SH-SY5Y (cell line): ENCODE data around the gene SCNN1B.

ENCODE experiments used
- GATA2 ChIP-seq: IDR thresholded peaks from 2 replicates; pipeline ENCODE4 v1.6.1; 2011; ENCODE audit warnings: mild to moderate bottlenecking, low read depth, low read length
- GATA3 ChIP-seq: IDR thresholded peaks from 2 replicates; pipeline ENCODE4 v1.6.1; 2011; ENCODE audit warnings: low read depth, mild to moderate bottlenecking, low read length, moderate library complexity

SCNN1B gene

DNA sequence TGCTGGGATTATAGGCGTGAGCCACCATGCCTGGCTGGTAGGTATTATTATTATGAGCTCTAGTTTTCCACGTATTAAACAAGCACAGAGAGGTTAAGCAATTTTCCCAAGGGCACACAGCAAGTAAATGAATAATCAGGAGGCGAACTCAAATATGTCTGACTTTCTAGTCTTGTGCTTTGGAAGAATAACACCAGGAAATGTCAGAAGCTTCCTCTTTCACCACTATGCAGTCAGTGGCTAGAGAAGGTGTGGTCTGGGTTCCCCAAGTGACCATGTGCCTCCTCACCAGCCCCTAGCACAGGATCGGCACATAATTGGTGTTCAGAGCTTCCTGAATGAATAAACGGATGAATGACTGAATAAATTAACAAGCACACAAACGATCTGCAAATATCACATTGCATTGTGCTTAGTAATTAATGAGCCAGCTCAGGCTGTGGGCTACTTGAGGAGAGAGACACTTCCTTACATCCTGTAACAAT is 21.6 kb upstream of the SCNN1B start:
- TF ChIP-seq GATA3 (no peak), GATA2 (no peak)

DNA sequence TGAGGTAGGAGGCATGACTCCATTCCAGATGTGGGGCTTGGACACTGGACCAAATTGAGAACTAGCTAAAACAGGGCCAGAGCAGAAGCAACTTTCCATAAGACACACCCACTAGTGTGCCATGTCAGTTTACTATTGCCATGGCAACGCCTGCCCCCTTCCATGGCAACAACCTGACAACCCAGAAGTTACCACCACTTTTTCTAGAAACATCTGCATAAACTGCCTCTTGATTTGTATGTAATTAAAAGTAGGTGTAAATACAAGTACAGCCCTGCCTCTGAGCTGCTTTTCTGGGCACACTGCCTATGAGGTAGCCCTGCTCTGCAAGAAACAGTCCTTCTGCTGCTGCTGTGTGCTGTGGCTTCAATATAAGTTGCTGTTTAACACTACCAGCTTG is 19.5 kb upstream of the SCNN1B start:
- TF ChIP-seq GATA3, result no peak
- no peak for TF ChIP-seq GATA2

DNA sequence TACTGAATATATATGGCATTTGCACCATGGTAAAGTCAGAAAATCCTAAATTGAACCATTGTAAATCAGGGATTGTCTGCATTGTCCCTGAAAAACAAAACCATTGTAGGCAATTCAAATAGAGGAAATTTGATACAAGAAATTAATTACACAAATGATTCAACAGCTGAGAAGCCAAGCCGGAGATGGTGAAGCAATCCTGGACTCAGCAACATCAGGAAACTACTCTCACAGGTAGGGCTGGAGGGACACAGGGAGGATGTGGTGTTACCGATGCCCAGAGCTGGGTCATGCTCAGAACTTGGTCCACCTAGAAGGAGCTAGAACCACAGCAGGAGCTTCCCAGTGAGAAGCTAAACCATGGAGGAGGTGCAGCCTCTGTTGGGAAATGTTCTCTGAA is 18.5 kb upstream of the SCNN1B start:
- TF ChIP-seq GATA2 (no peak), GATA3 (no peak)

DNA sequence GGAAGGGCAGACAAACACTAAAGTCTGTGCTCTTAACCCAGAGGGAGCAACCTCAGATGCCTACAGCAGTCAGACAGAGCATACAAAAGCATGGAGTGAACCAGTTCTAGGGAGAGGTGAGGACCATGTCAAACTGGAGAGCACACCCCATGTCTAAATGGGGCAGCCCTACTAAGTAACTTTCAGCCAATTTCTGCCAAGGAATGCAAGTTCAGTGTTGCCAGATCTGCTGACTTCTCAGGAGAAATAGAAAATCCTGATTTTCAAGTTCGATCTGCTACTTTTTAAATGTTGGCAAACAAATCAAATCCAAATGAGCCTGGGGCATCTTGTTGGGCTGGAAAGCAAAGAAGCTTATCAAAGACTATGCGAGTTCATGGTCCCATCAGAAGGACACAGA is 17.5 kb upstream of the SCNN1B start:
- TF ChIP-seq GATA2 (no peak), GATA3 (no peak)

DNA sequence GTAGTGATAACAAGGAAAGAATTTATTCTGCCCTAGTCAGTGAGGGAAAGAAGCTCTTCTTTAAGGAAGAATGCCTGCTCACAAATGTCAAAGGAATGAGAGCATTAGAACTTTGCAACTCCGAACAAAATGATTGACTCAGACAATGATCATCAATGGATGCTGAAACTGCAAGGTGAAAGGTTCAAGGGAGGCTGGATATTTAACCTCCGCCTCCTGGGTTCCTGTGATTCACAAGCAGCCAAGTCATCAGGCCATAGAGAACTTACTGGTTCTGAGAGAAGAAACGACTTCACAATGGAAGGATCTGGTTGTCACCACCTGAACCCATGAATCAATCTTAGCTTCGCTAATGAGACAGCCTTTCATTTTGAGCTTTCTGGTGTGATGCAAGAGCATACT is 16.0 kb upstream of the SCNN1B start:
- TF ChIP-seq GATA3, result no peak
- no peak for TF ChIP-seq GATA2

DNA sequence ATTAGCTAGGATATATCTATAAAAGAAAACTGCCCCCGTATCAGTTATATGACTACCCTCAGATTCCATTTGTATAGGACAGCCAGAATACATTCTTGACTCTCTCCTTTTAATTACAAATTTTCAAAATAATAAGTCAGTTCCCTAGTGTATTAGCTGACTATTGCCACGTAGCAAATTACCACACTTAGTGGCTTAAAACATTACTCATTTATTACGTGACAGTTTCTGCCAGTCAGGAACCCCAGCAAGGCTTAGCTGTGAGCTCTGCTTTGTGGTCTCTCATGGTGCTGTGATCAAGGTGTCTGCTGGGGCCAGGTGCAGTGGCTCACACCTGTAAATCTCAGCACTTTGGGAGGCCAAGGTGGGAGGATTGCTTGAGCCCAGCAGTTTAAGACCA is 13.9 kb upstream of the SCNN1B start:
- TF ChIP-seq GATA2 (no peak), GATA3 (no peak)

DNA sequence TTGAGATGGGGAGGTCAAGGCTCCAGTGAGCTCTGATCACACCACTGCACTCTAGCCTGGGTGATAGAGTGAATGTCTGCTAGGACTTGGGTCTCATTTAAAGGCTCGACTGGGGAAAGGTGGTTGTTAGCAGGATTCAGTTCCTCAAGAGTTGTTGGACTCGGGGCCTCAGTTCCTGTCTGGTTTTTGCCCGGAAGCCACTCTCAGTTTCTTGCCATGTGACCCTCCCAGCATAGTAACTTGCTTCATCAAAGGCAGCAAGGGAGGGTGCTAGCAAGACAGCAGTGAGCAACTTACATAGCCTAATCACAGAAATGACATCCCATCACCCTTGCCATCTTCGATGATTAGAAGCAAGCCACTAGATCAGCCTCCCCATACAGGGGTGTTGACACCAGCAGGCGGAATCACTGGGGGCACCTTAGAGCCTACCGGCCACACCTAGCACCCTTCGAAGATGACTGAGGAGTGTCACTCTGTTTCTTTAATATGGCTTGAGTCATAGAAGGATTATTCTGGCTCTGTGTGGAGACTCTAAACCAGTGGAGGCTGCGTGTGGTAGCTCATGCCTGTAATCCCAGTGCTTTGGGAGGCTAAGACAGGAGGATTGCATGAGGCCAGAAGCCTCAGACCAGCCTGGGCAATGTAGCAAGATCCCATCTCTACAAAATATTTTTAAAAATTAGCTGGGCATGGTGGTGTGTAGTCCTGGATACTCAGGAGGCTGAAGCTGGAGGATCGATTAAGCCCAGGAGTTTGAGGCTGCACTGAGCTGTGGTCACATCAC is 13.2 kb upstream of the SCNN1B start:
- TF ChIP-seq GATA3, result no peak
- no peak for TF ChIP-seq GATA2

DNA sequence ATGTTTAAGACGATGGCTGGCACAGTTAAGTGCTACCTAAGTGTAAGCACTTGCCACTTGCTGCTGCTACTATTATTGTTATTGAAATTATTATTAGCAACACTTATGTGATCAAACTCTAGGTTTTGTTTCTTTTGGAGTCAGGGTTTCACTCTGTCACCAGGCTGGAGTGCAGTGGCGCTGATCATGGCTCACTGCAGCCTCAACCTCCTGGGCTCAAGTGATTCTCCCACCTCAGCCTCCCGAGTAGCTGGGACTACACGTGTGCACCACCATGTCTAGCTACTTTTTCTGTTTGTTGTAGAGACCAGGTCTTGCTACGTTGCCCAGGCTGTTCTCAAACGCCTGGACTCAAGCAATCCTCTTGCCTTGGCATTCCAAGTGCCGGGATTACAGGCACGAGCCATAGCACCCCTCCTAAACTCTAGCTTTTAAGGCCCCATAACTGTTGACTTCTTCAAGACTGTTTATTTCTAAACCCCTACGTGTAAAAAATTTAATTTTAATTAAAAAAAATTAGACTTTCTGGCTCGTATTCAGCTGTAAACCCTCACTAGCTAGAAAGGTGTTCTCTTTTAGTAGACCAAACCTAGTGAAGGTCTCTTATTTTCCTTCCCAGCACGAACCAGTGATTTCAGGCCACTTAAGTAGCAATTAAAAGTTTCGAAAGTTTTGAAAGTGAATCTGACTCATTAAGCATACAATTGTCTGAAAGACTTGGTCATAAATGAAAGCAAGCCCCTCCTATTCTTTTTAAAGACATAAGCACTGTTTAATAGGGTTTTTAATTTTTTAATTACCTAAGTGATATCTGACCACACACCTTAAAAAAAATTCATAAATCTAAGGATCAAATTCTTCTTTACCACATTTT is 11.7 kb upstream of the SCNN1B start:
- no peak for TF ChIP-seq GATA3
- no peak for TF ChIP-seq GATA2

DNA sequence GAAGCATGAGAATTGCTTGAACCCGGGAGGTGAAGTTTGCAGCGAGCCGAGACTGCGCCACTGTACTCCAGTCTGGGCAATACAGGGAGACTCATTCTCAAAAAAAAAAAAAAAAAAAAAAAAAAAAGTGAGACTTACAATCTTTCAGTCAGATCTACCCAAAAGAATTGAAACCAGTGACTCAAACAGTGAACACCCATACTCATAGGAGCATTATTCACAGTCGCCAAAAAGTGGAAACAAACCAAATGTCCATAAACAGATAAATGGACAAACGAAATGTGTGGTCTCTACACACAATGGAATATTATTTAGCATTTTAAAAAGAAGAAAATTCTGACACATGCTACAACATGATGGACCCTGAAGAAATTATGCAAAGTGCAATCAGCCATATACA is 9.1 kb upstream of the SCNN1B start:
- no peak for TF ChIP-seq GATA3
- TF ChIP-seq GATA2, result no peak

DNA sequence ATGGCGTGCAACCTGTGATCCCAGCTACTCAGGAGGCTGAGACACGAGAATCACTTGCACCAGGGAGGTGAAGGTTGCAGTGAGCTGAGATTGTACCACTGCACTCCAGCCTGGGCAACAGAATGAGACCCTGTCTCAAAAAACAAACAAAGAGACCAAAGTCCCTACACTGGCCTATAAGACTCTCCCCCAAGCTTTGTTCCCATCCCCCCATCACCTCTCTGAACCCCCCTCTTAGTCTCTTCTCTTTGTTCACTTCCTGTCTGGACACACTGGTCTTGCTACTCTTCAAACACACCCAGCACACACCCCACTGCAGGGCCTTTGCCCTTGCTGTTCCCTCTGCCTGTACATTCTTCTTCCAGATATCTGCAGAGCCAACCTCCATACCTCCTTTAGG is 7.8 kb upstream of the SCNN1B start:
- TF ChIP-seq GATA2 (no peak), GATA3 (no peak)

DNA sequence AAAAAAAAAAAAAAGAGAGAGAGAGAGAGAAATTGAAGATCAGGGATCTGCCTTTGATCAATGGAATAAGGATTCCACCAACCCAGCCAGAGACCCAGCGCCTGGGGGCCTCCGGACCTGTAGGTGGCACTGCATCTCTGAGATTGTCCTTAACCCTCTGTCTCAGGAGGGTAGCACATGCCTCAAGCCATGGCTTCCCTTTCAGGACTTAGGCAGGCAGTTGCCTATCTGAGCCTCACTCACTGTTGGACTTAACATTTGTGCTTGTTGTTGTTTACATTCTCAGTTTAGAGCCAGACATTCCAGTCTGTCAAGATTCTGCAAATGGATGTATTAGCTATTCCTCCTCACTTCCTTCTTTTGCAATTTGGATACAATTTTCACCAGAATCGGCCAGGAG is 5.1 kb upstream of the SCNN1B start:
- TF ChIP-seq GATA2, result no peak
- TF ChIP-seq GATA3, result no peak

DNA sequence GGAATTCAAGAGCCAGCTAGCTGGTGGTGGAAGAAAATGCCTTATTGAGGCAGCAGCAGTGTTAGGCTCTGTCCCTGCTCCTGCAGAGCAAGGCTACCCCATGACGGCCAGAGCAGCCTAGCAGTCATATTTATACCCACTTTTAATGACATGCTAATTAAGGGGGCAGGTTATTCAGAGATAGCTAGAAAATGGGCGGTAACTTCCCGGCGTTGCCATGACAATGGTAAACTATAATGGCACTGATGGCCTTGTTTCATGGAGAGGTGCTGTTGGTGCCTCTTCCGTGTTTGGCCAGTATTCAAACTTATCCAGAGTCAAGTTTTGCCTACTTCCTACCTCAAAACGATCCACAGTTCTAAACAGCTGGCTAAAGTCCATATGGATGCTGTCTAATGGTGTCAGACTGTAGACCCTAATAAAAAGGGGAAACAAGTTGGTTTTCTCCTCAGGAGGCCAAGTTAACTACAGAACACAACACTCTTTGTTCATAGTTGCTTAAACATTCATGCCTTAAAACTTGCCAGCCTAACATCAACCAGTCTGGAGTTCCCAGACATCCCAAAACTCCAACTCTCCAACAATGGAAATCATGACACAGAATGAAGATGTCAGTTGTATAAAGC is 3.7 kb upstream of the SCNN1B start:
- TF ChIP-seq GATA2 (no peak), GATA3 (no peak)

DNA sequence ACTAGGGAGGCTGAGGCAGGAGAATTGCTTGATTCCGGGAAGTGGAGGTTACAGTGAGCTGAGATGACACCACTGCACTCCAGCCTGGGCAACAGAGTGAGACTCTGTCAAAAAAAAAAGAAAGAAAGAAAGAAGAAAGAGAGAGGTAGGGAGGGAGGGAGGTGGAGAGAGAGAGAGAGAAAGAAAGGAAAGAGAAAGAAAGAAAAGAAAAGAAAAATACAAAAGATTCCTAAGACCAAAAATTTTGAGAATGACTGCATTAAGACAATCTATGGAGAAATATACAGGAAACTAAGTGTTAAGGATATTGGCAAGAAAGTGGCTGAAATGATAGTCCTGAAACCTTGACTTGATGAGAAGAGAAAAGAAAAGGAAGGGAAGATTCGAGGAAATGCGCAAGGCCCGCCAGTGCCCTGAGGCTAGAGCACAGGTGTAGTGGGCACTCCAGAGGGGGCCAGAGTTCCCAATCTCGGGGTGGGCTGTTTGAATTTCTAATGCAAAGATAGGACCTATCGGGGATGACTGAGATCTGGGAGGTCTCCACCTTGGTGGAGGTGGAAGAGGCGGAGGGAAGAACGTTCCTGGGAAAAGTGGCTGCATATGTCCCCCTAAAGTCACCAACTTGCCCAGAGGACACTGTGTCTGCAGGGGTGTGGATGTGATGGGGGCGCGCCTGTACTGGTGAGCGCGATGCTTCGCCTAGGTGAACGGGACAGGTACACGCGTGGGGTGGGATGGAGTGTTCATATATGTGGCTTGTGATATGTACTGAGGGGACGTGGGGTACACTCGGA is 654 bp upstream of the SCNN1B start:
- no peak for TF ChIP-seq GATA3
- no peak for TF ChIP-seq GATA2

DNA sequence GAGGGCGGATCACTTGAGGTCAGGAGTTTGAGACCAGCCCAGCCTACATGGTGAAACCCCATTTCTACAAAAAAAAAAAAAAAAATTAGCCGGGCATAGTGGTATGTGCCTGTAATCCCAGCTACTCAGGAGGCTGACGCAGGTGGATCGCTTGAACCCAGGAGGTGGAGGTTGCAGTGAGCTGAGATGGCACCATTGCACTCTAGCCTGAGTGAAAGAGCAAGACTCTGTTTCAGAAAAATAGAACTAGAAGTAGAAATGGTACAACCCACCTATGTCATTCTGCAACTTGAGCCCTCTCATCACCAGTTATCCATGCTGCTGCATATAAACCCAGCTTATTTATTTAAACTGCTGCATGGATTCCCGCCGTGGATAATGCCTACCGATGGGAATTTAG is 1.6 kb downstream of the SCNN1B start:
- TF ChIP-seq GATA2 (no peak), GATA3 (no peak)
